NCI-H1092 (cell line): Measurements from ENCODE around the gene DUS1L.

Experiments
- DNase-seq: peaks from one replicate; lab custom pipeline; 2025; lab: John Stamatoyannopoulos, UW

DUS1L gene

DNA sequence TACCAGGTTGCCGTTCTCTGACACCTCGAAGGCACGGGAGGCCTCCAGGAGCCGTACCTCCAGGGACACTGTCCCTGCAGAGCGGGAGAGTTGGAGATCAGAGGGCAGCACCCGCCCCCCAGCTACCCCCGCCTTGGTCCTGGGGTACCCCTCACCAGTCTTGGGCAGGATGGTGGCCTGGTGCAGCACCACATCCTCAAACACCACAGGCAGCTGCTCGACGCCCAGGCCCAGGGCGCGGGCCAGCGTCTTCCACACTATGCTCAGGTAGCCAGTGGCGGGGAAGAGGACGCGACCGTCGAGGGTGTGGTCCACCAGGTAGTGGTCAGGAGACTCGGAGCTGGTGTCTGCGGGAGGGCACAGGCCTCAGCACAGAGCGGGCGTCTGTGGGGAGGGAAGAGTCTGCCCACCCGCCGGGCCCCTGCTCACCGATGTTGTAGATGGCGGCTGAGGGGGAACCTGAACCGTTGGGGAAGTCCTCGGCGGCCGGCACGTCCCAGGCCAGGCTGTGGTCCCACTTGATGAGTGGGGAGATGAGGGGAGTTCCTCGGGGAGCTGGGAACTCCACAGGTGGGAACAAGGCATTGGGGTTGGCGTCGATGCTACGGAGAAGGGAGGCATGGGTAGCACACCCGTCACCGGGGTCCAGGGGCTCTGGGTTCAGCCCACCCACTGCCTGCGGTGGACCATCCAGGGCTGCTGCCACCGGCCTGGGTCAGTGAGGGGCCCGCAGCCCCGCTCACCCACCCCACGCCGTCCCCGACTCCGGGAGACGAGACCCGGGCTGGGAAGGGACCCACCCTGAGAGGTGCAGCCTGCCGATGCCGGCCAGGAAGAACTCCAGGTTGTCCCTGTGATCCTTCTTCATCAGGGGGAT lies 22.6 kb upstream of the DUS1L start:
- no peak for DNase-seq

DNA sequence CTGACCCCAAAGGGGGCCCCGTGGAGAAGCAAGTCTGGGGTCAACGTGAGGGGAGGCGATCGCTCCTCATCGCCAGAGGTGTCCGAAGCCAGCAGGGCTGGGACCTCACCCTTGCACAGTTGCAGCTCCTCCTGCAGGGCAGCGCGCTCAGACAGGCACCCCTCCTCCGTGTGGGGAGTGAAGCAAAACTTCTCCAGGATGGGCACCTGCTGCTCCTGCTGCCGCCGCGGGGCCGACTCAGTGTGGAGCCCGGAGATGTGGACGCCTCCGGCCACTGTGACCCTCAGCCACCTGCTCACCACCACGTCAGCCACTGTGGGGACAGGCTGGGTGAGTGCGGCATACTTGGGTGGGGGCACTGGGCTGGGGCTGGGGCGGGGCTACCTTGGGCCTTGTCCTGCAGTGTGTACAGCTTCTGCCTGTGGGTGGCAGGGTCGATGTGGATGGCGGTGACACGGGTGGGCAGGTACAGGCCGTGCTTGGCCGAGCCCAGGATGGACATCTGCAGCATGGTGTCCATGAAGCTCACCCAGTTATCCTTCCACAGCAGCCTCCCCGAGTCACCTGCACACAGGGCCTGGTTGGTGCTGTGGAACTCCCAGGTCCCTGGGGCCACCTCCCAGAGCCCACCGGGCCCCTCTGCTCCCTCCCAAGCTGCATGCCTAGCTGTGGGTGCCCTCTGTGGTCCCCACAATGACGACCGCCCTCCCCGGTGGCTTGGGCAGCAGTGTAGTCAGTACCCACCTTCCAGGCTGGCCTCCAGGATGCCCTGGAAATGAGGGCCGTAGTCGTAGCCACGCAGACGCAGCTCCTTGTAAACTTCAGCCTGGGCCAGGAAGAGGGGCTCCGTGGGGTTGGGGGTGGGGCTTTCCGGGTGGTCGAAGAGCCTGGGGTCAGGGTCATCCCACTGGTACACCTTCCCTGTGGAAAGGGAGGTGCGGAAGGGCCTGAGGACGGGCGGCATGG lies 21.6 kb upstream of the DUS1L start:
- DNase-seq = no peak

DNA sequence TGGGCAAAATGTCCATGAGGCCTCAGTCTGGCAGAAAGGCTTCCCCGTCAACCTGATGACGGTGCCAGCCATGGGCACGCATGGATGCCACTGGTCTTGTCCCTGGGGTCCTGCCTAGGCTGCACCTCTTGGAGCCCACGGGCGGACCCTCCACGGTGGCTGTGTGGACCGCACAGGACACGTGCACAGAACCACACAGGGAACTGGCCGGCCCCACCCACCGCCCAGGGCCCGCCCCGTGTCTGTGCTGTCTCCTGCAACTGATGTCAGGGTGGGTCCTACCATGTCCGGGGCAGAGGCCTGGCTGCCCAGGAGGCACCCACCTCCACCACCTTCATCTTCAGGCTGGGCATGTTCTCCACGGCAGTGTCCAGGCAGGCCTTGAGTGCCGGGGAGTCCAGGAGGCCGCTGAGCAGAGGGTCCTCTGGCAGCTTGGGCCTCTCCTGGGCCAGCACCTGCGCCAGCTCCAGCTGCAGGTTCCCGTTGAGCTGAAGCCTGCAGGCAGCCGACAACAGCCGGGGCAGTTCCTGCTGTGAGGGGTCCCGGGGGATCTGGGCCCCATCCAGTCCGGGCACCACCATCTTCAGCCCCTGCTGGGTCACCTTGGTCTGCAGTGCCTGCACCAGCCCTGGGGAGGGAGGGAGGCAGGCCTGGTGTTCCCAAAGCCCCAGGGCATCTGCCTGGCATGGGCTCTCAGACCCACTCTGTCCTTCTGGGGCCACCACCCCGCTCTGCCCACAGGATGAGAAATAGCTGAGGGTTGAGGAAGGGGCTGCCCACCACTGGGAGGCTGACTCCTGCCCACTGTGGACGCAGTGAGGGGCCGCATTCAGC lies 20.5 kb upstream of the DUS1L start:
- DNase-seq = no peak

DNA sequence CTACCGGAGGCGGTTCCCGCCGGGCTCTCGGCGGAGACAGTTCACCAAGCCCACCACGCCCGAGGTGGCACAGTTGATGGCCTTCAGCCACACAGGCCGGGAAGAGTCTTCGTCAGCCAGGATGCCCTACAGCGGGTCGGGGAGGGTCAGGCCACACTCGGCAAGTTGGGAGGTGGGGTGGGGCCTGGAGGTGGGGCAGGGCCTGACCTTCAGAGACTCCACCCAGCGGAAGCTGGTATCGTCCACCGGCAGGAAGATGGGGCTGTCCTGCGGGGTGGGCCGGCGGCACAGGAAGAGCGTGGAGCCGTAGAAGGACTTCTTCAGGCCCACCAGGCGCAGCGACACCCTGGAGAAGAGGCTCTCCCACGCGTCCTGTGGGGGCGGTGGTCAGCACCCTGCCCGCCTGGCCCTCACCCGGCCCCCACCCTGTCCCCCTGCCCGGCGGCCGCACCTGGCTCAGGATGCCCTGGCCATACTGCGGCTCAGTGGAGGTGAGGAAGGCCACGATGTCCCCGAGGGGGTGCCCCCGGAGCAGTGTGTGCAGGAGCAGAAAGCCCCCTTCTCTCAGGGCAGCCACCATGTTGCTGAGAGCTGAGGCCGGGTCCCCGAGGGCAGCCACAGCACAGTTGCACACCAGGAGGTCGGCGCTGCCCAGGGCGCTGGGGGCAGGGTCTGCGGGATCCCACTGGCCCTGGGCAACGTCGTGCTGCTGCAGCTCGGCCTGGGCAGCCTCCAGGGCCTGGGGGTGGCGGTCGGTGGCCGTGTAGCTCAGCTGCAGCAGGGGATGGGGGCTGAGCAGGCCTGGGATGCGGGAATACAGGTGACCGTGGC lies 19.6 kb upstream of the DUS1L start:
- DNase-seq = no peak

DNA sequence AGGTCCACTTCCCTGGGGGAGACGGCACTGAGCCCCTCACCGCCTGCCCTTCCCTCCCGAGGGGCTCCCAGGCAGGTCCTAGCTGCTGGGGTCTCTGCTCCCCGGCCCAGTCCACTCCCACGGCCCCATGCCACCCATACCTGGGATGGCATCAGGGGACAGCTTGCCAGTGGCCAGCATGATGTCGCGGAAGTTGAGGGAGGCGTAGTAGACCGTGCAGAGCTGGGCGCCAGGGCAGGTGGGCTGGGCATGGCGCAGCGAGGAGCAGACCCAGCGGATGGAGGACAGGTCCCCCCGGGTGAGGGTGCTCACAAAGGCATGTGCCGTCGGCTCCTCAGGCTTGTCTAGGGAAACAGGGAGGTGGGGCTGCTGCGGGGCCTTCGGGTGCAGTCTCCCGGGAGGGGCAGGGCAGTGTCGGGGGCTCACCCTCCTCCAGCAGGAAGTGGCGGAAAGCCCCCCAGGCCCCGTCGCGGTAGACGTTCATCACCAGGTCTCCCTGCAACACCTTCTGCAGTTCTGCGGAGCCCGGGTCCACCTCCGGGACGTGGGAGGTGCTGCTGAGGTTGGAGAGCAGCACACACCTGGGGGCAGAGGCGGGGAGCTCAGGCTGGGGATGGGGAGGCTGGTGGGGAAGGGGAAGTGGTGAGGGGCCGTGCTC lies 18.9 kb upstream of the DUS1L start:
- DNase-seq = no peak

DNA sequence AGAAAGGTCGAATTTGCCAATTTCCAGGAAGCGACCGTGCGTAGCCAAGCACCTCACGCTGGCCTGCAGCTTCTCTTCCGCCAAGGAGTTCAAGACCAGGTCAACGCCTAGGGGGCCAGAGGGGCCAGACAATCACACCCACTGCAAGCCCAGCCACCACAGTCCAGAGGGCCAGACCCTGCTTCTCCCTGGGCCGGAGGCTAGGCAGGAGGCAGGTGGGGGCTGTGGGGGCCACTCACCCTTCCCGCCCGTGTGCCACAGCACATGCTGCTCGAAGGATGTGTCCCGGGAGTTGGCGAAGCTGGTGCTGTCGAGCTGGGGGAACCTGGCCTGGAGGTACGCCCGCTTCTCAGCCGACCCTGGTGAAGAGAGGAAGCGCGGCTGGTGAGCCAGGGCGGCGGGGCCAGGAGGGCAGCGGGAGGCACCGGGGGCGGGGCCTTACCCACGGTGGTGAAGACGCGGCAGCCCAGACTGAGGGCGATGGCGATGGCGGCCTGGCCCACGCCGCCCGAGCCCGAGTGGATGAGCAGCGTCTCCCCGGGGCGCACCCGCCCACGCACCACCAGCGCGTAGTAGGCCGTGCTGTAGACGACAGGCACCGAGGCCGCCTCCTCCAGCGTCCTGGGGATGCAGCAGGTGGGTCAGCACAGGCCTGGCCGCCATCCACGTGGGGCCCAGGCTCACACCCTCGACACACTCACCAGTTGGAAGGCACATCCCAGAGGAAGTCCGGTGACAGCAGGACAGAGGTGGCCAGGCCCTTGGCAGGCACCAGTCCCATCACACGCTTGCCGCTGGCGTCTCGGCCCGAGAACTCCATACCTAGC lies 18.1 kb upstream of the DUS1L start:
- DNase-seq = no peak

DNA sequence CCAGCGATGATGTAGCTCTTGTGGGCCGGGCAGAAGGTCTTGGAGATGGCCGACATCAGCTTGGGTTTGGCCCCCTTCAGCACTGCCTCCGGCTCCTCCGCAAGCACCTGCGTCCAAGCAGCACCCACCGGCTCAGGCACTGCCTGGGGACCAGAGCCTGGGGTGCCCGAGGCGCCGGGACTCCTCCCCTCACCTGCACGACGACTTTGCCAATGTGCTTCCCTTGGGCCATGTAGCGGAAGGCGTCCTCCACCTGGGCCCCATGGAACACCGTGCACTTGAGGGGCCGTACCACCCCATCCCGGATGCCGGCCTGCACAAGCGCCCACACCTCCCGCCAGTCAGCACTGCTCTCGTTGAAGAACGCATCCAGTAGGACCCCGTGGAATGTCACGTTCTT lies 17.4 kb upstream of the DUS1L start:
- DNase-seq = no peak

DNA sequence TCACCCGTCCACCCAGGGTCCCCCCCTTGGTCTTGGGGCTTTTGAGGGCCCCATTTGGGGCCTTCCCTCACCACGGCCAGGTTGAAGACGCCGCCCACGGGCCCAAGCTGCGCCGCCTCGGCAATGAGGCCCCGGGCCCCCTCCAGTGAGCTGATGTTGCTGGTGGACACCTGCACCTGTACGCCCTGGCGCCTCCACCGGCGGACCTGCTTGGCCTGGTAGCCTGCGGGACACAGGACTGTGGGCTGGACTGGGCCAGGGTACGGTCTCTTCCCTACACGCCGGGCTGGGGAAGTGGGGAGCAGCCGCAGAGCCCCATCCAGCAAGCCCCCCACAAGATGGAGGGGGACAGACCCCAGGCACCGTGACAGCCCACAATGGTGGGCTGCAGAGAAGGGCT lies 16.9 kb upstream of the DUS1L start:
- DNase-seq = no peak

DNA sequence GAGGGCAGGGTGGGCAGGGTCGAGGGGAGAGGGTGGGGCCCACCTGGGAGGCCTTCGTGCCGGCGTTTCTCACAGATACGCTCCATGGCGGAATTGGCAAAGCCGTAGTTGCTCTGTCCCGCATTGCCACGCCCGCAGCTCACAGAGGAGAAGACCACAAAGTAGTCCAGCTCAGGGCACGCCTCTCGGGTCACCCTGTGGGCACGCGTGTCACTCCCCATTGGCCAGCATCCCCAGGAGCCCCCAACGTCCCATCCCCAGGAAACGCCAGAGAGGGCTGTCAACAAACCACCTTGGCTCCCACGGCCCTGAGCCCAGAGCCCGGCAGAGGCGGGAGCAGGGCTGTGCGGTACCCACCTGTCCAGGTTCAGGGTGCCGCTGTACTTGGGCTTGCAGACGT lies 16.4 kb upstream of the DUS1L start:
- DNase-seq = no peak

DNA sequence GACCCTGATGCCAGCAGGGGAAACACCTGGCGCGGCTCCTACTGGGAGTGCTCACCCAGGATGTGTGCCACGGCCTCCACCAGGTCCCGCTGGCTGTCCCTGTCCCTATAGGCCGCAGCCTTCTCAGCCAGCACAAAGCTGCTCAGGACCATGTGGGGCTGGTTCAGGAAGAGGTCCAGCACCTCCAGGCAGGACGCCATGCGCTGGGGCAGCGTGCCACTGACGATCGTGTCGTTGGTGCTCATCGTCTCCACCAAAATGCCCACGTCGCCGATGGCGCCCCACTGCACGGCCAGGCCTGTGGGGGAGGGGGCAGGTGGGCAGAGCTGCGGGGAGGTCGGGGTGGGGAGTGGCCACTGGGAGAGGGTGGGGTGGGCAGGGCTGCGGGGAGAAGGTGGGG lies 15.9 kb upstream of the DUS1L start:
- DNase-seq = no peak

DNA sequence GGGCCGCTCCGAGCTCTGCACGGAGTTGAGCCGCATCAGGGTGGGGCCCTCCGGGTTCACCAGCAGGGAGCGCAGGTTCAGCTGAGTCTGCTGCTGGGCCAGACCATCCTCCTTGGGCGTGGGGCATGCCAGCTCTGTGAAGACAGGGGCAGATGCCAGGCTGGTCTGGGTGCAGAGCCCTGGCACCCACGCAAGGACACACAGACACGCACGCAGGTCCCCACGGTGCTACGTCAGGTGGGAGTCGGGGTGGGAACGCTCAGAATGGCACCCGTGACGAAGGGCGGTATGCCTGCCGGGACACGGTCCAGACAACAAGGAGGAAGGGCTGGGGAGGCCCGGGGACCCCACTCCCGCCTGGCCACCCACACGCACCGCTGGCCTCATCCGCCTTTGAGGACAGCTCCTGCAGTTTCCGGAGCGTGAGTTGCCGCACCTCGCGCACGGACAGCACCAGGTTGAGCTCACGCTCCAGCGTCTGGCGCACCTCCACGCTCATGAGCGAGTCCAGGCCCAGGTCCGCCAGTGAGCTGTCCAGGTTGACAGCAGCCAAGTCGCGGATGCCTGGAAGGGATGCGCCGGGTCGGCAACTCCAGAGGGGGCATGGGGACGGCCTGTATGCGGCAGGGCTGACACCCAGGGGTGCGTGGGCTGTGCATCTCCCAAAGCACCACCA lies 15.3 kb upstream of the DUS1L start:
- no peak for DNase-seq

DNA sequence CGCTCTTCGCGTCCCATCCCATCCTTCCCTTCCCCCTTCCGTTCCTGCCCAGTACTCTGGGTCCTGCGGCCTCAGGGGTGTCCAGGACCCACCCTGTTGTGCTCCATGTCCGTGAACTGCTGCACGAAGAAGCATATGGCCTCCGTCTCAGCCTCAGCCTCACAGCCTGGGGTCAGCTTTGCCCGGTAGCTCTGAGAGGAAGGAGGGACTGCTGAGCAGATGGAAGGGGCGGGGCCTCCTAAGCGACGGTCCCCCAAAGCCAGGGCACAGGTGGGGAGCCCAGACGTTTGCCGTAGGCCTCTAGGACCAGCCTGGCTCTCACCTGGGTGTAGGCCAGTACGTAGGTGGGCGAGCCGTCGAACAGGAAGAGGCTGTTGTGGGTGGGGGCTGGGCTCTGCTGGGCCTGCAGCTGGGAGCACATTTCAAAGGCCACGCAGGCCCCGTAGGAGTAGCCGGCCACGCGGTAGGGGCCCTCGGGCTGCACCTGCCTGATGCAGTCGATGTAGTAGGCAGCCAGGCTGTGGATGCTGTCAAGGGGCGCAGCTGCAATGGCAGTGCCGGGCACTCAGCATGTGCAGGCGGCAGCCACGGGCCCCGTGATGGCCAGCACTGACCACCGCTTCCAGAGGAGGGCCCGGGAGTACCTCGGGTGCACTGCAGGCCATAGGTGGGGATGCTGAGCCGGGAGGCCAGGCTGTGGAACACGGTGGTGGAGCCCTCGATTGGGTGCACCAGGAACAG lies 14.6 kb upstream of the DUS1L start:
- no peak for DNase-seq

DNA sequence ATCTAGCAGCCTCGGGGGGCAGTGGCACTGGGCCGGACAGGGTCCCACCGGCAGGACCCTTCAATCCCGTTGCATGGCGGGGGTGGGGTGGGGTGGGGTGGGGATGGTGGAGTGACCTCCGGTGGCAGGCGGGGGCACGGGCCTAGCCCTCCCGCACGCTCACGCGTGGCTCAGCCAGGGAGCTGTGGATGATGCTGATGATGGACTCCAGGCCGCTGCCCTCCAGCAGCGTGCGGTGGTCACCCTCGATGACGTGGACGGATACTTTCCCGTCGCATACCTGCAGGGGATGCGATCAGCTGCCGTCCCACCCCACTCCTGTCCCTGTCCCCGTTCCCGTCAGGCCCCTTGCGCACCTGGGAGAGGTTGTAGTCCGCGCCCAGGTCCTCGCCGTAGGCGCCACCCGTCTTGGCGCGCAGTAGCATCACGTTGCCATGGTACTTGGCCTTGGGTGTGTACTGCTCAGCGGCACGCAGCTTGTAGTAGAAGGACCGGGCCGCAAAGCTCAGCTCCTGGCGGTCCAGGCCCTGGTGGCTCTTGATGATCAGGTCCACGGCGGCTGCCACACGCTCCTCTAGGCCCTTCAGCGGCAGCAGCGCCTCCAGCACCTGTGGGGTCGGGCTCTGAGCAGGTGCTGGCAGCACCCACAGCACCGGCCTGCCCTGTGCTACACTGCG lies 13.5 kb upstream of the DUS1L start:
- no peak for DNase-seq

DNA sequence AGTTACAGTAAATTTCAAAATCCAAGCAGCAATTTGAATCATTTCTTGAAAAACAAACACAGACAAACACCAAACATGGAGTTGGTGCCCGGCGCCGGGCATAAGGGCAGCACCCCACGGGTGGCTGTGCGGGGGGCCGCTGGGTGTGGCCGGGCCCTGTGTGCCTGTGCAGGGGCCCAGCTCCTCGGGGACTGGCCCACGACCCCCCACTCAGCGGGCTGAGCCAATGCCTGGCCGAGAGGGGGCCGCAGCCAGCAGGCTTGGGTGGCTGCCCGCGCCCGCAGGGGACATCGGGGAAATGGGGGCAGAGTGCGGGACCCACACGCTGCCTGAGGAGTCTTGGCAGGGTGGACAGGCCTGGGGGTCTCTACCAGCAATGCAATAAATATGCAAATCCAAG lies 12.8 kb upstream of the DUS1L start:
- DNase-seq = no peak

DNA sequence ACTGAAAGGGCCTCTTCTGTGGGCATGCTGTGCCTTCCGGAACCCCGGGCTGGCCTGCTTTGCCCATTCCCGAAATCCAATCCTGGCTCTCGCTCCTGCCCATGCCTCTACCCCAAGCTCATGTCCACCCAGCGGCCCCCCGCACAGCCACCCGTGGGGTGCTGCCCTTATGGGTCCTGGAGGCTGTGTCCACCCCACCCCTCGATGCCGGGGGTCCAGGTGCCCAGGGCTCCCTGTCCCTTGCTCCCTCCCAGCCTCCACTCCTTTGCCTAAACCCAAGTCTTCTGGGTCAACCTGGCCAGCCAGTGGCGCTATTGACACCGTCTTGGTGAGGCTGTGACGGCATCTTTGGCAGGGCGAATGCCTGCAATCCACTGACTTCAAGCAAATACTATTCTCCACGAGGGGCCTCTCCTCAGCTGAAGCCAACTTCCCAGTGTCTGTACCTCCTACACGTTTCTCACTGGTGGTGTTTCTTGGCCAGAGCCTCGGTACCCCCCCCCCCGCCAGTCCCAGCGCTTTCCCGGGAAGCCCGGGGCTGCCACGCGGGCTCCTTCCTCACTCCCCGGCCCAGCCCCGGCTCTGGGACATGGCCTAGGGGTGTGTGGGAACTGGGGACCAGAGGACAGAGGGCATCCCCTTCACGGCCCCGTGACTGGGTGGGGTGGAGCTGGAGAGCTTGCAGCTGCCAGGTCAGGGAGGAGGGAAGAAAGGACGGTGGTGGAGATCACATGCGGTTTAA lies 12.2 kb upstream of the DUS1L start:
- DNase-seq = no peak

DNA sequence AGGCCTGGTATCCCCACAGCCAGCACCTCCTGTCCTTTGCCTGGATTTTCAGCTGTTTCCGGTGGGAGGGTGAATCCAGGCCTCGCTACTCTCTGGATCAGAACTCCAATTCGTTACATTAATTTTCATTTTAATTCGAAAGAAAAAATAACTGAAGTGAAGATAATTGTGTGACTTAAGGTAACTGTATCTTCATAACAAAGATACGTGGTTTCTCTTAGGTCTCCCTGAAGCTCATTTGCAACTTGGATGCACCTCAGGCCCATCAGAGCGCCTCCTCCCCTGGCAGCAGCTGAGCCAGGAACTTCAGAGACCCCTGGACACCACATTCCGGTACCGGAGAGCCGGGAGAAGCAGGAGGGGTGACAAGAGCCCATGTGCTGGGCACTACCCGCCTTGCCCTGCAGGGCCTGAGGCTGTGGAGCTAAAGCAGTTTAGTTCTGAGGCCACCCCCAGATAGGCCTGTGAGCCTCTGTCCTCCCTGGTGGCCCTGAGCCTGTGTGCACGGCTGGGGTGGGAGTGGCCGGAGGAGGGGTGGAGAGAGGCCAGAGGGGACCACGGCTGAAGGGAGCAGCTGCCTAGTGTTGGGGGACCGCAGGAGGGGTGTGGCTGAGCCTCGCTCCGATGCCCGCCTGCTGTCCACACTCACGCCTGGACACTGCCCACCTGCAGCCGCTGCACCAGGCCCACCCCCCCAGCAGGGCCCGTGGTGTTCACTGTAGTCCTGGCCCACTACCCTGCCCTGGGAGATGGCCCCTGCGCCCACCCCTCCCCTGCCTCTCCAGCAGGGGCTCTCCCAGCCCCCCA lies 11.4 kb upstream of the DUS1L start:
- DNase-seq = no peak
